RWPE2 (cell line): ENCODE measurements around the gene MAP4.
A peak's percentile ranks its signal among the peaks of the same experiment; 100 is the strongest.

Experiments used
- ATAC-seq: fragments of 200-7000 bp; cut with Tn5 transposase; 3 replicates; pipeline ENCODE4 v1.9.1; 2021; ENCODE audit warnings: low read depth
- DNase-seq: peaks from one replicate; pipeline ENCODE4 v3.0.0-alpha.2; 2020; ENCODE audit warnings: low spot score
- H3K27ac ChIP-seq: fragments of 450-650 bp; 2 replicates; pipeline ENCODE4 v1.5.1; 2017; ENCODE audit warnings: mild to moderate bottlenecking; ENCODE audit not compliant: poor library complexity, severe bottlenecking
- H3K27me3 ChIP-seq: fragments of 250-450 bp; sonication (Bioruptor Pico); 2 replicates; pipeline ENCODE4 v1.5.1; 2021; ENCODE audit warnings: mild to moderate bottlenecking, moderate library complexity; ENCODE audit not compliant: insufficient read depth, poor library complexity, severe bottlenecking
- H3K36me3 ChIP-seq: fragments of 250-450 bp; sonication (Bioruptor Pico); 2 replicates; pipeline ENCODE4 v1.5.1; 2020; ENCODE audit warnings: low read depth, mild to moderate bottlenecking, moderate library complexity
- H3K4me1 ChIP-seq: fragments of 250-450 bp; sonication (Bioruptor Pico); 2 replicates; pipeline ENCODE4 v1.5.1; 2021; ENCODE audit warnings: mild to moderate bottlenecking, moderate library complexity; ENCODE audit not compliant: insufficient read depth, poor library complexity, severe bottlenecking
- H3K4me3 ChIP-seq: fragments of 250-450 bp; sonication (Bioruptor Pico); 2 replicates; pipeline ENCODE4 v1.5.1; 2021; ENCODE audit warnings: mild to moderate bottlenecking, moderate library complexity; ENCODE audit not compliant: severe bottlenecking
- H3K9me3 ChIP-seq: fragments of 250-450 bp; sonication (Bioruptor Pico); 2 replicates; pipeline ENCODE4 v1.5.1; 2021; ENCODE audit warnings: mild to moderate bottlenecking, moderate library complexity; ENCODE audit not compliant: severe bottlenecking
- TF ChIP-seq, protein P1 (sequence below): fragments of 450-650 bp; IDR thresholded peaks from one replicate; pipeline ENCODE4 v1.5.1; 2017; ENCODE audit warnings: mild to moderate bottlenecking, moderate library complexity; ENCODE audit not compliant: poor library complexity, severe bottlenecking

Gene MAP4

GRCh38 chr3:47824541-47825473 is 191.4 kb downstream of the MAP4 start:
- DNase-seq (no peak), ATAC-seq (peak; percentile 99)
- peak overlapping the region; percentile 95 for H3K4me3 ChIP-seq
- no peaks in the 10 kb centered on the region for H3K4me1 ChIP-seq
- peaks cover 36% of the 10 kb centered on the region for H3K36me3 ChIP-seq
- H3K9me3 ChIP-seq: no peaks in the 10 kb centered on the region
- H3K27ac ChIP-seq: peak overlapping the region; percentile 53
- H3K27me3 ChIP-seq: no peaks in the 10 kb centered on the region
- TF ChIP-seq, protein P1, sequence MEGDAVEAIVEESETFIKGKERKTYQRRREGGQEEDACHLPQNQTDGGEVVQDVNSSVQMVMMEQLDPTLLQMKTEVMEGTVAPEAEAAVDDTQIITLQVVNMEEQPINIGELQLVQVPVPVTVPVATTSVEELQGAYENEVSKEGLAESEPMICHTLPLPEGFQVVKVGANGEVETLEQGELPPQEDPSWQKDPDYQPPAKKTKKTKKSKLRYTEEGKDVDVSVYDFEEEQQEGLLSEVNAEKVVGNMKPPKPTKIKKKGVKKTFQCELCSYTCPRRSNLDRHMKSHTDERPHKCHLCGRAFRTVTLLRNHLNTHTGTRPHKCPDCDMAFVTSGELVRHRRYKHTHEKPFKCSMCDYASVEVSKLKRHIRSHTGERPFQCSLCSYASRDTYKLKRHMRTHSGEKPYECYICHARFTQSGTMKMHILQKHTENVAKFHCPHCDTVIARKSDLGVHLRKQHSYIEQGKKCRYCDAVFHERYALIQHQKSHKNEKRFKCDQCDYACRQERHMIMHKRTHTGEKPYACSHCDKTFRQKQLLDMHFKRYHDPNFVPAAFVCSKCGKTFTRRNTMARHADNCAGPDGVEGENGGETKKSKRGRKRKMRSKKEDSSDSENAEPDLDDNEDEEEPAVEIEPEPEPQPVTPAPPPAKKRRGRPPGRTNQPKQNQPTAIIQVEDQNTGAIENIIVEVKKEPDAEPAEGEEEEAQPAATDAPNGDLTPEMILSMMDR: peak; percentile 97

DNA sequence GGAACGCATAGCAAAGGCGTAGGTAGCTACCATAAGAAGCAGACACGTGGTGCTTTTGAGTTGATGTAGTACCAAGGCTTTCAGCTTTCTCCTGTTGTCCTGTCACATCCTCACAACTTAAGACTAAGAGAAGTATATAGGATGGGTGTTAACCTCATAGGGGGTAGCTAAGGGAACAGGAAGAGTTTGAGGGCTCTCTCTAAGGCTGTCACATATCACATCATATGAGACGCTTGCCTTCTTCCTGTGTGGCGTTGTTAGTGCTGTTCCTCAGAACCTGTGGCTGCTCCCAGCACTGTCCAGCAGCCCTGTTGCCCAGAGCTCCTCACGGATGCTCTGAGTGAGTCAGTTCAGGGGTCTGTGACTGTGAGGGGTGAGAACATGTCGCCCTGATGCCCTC is 198.6 kb downstream of the MAP4 start:
- H3K4me3 ChIP-seq: no peak overlapping the region
- TF ChIP-seq, protein P1: no peak
- H3K36me3 ChIP-seq: peaks cover 7% of the 10 kb centered on the region
- H3K27me3 ChIP-seq: no peaks in the 10 kb centered on the region
- no peaks in the 10 kb centered on the region for H3K9me3 ChIP-seq
- H3K4me1 ChIP-seq: no peaks in the 10 kb centered on the region
- DNase-seq (no peak), ATAC-seq (no peak)
- no peak overlapping the region for H3K27ac ChIP-seq

DNA sequence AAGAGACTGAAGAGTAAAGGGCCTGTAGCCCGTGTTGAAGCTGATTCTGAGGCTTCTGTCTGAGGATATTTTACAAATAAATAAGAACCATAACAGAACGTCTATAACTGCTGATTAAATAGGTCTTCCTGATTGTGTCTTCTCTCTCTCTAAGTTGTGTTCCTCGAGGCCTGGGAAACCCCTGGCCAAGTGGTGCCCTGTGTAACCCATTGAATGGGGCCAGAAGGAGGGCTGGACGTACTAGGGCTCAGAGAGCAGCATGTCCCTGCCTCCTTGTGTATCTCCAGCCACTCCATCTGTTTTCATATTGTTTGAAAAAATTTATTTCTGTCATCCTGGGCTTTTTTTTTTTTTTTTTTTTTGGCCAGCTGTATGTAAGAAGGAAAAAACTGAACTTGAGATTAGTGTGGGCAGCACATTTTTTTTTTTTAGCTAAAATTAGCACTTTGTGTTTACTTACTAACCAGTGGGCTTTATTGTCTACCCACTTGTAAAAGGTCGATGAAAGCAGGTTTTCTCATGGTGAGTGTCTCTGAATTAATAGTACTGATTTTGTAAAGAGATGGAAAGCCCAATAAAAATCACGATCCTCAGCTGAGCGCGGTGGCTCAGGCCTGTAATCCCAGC is 202.6 kb downstream of the MAP4 start:
- Histone ChIP-seq H3K4me1 (no peaks in the 10 kb centered on the region), H3K36me3 (peaks cover 33% of the 10 kb centered on the region), H3K27ac (no peak overlapping the region), H3K27me3 (no peaks in the 10 kb centered on the region), H3K4me3 (no peak overlapping the region), H3K9me3 (no peaks in the 10 kb centered on the region)
- TF ChIP-seq, protein P1: no peak
- ATAC-seq (no peak), DNase-seq (no peak)

- H3K27ac ChIP-seq: no peak overlapping the region
- H3K27me3 ChIP-seq: no peaks in the 10 kb centered on the region
- H3K4me3 ChIP-seq: no peak overlapping the region
- DNase-seq (no peak), ATAC-seq (no peak)
- peaks cover 11% of the 10 kb centered on the region for H3K4me1 ChIP-seq
- H3K9me3 ChIP-seq: no peaks in the 10 kb centered on the region
- TF ChIP-seq, protein P1: no peak
- H3K36me3 ChIP-seq: peaks cover 21% of the 10 kb centered on the region; the same call in 1 of the 2 replicates
These were observed 211.6 kb downstream of the MAP4 start for GRCh38 chr3:47804577-47804976.
